ENCODE measurements around the gene SLC22A5. TPM values are rescaled to one million over a fixed set of nuclear protein-coding genes. Genes with fewer than 3 reads are reported as not detected.

The SLC22A5 gene
- total RNA-seq, 2 donors from 2014 or later = 26.2 to 37.5 TPM

GRCh38 chr5:132386644-132387286 lies 17.3 kb downstream of the SLC22A5 start:
- intact Hi-C loops (cut with DNase I) = loop anchor here (1.0 kb wide), 1 partner anchor 115 kb away; no protein-coding TSS in a partner anchor
- H3K4me3 ChIP-seq = no peak overlapping the region

GRCh38 chr5:132387640-132388117 lies 18.2 kb downstream of the SLC22A5 start:
- H3K4me1 ChIP-seq (replicated peaks) = peaks cover 26% of the 10 kb centered on the region

More at GRCh38 chr5:132386644-132387286, 17.3 kb downstream of the SLC22A5 start:
- peaks cover 31% of the 10 kb centered on the region for H3K4me1 ChIP-seq (replicated peaks)
- DNase-seq (ENCODE audit: low spot score) = peak; percentile 68
- TF ChIP-seq POLR2A (IDR thresholded peaks at IDR 0.05) = no peak
- TF ChIP-seq, protein P1, sequence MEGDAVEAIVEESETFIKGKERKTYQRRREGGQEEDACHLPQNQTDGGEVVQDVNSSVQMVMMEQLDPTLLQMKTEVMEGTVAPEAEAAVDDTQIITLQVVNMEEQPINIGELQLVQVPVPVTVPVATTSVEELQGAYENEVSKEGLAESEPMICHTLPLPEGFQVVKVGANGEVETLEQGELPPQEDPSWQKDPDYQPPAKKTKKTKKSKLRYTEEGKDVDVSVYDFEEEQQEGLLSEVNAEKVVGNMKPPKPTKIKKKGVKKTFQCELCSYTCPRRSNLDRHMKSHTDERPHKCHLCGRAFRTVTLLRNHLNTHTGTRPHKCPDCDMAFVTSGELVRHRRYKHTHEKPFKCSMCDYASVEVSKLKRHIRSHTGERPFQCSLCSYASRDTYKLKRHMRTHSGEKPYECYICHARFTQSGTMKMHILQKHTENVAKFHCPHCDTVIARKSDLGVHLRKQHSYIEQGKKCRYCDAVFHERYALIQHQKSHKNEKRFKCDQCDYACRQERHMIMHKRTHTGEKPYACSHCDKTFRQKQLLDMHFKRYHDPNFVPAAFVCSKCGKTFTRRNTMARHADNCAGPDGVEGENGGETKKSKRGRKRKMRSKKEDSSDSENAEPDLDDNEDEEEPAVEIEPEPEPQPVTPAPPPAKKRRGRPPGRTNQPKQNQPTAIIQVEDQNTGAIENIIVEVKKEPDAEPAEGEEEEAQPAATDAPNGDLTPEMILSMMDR (IDR thresholded peaks at IDR 0.05) = peak; percentile 67 to 93 (median 87)
- TF ChIP-seq POLR2AphosphoS5 (IDR thresholded peaks at IDR 0.05) = peak; percentile 40
- H3K36me3 ChIP-seq = no peaks in the 10 kb centered on the region
- no peaks in the 10 kb centered on the region for H3K9me3 ChIP-seq
- peak overlapping the region; percentile 89 to 92 for H3K27ac ChIP-seq
- no peaks in the 10 kb centered on the region for H3K27me3 ChIP-seq (replicated peaks; ENCODE audit: insufficient read depth)
- WGBS = 34% methylated on average over 10 of the region's 10 CpGs

GRCh38 chr5:132388244-132389050 lies 18.9 kb downstream of the SLC22A5 start:
- no peak for DNase-seq (ENCODE audit: low spot score)
- TF ChIP-seq, protein P1 (IDR thresholded peaks at IDR 0.05) = no peak
- no peak for TF ChIP-seq POLR2A (IDR thresholded peaks at IDR 0.05)
- no peak for TF ChIP-seq POLR2AphosphoS5 (IDR thresholded peaks at IDR 0.05)
- no peaks in the 10 kb centered on the region for H3K27me3 ChIP-seq (replicated peaks; ENCODE audit: insufficient read depth)
- peak overlapping the region; percentile 89 to 92 for H3K27ac ChIP-seq
- no peak overlapping the region for H3K4me3 ChIP-seq
- no peaks in the 10 kb centered on the region for H3K36me3 ChIP-seq
- intact Hi-C loops (cut with DNase I) = loop anchor here (1.0 kb wide), 1 partner anchor 22 kb away; no protein-coding TSS in a partner anchor
- no peaks in the 10 kb centered on the region for H3K9me3 ChIP-seq
- WGBS = 31% methylated on average over 8 of the region's 8 CpGs
- peaks cover 26% of the 10 kb centered on the region for H3K4me1 ChIP-seq (replicated peaks)

More at GRCh38 chr5:132387640-132388117, 18.2 kb downstream of the SLC22A5 start:
- no peaks in the 10 kb centered on the region for H3K27me3 ChIP-seq (replicated peaks; ENCODE audit: insufficient read depth)
- H3K36me3 ChIP-seq = no peaks in the 10 kb centered on the region
- no peak overlapping the region for H3K4me3 ChIP-seq
- peak; percentile 82 for DNase-seq (ENCODE audit: low spot score)
- intact Hi-C loops (cut with DNase I) = loop anchor here (1.0 kb wide), 1 partner anchor 23 kb away; no protein-coding TSS in a partner anchor
- WGBS = 10% methylated on average over 4 of the region's 4 CpGs
- H3K27ac ChIP-seq = peak overlapping the region; percentile 89 to 92
- no peaks in the 10 kb centered on the region for H3K9me3 ChIP-seq
- TF ChIP-seq POLR2A (IDR thresholded peaks at IDR 0.05) = no peak
- TF ChIP-seq, protein P1 (IDR thresholded peaks at IDR 0.05) = peak in 1 of 4 experiments; percentile 16
- peak; percentile 88 for TF ChIP-seq POLR2AphosphoS5 (IDR thresholded peaks at IDR 0.05)

DNA sequence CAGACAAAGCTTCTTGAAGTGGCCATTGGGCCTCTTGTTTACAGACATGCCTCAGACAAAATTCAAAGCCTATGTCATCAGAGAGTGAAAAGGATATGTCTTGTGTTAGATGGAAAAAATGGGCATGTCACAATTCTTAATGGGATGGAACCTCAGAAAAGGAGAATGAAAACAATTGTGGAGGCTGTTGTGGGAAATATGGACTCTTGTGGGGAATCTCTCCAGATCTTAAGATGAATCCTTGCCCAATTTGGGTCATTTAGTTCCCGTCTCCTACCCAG lies 19.5 kb downstream of the SLC22A5 start:
- intact Hi-C loops (cut with DNase I) = no loop called here
- DNase-seq (ENCODE audit: low spot score) = no peak
- 59% methylated on average over 1 of the region's 1 CpG for WGBS

More for the DNA sequence above, 19.5 kb downstream of the SLC22A5 start:
- Histone ChIP-seq H3K27ac (peak overlapping the region; percentile 89 to 92), H3K9me3 (no peaks in the 10 kb centered on the region), H3K27me3 (replicated peaks; ENCODE audit: insufficient read depth) (no peaks in the 10 kb centered on the region), H3K36me3 (no peaks in the 10 kb centered on the region), H3K4me3 (no peak overlapping the region), H3K4me1 (replicated peaks) (peaks cover 26% of the 10 kb centered on the region)
- no peak for TF ChIP-seq POLR2A (IDR thresholded peaks at IDR 0.05)
- no peak for TF ChIP-seq POLR2AphosphoS5 (IDR thresholded peaks at IDR 0.05)
- TF ChIP-seq, protein P1 (IDR thresholded peaks at IDR 0.05) = no peak

Data from prostate gland (tissue), 2 donors.